ENCODE measurements around the gene HCAR1. TPM values are rescaled to one million over a fixed set of nuclear protein-coding genes. Genes with fewer than 3 reads are reported as not detected.
"Not testable (repeated sequence)": the region's sequence is repeated elsewhere in the genome, so short reads cannot be mapped to it uniquely, and the experiment has no call there.

The HCAR1 gene
- total and polyA plus RNA-seq, 4 donors, result 0.13 to 0.33 TPM; not detected in 2

- H3K27me3 ChIP-seq (ENCODE audit: control insufficient read depth in 1 of 2, insufficient read depth in 2 of 2, low read length in 1 of 2); H3K4me1 ChIP-seq (ENCODE audit: control insufficient read depth in 1 of 2, insufficient read depth in 2 of 2, low read length in 2 of 2); H3K9me3 ChIP-seq (ENCODE audit: control insufficient read depth, low read length); H3K4me3 ChIP-seq (ENCODE audit: low read length in 2 of 2); intact Hi-C loops (cut with DNase I); ATAC-seq (ENCODE audit: low FRiP score); DNase-seq; H3K36me3 ChIP-seq (ENCODE audit: control insufficient read depth in 1 of 2, insufficient read depth in 2 of 2, low read length in 1 of 2); H3K27ac ChIP-seq (ENCODE audit: low read depth in 1 of 2, low read length in 2 of 2): not testable (repeated sequence)
- WGBS, 2 donors, result 70 to 79% methylated on average over 2 of the region's 2 CpGs
Observed at GRCh38 chr12:122710341-122710740, 20.3 kb downstream of the HCAR1 start.

GRCh38 chr12:122709287-122709686, 21.4 kb downstream of the HCAR1 start:
- H3K9me3 ChIP-seq (ENCODE audit: control insufficient read depth, low read length); H3K4me1 ChIP-seq (ENCODE audit: control insufficient read depth in 1 of 2, insufficient read depth in 2 of 2, low read length in 2 of 2); ATAC-seq (ENCODE audit: low FRiP score); H3K27ac ChIP-seq (ENCODE audit: low read depth in 1 of 2, low read length in 2 of 2); H3K4me3 ChIP-seq (ENCODE audit: low read length in 2 of 2); H3K27me3 ChIP-seq (ENCODE audit: control insufficient read depth in 1 of 2, insufficient read depth in 2 of 2, low read length in 1 of 2); H3K36me3 ChIP-seq (ENCODE audit: control insufficient read depth in 1 of 2, insufficient read depth in 2 of 2, low read length in 1 of 2); DNase-seq; intact Hi-C loops (cut with DNase I): not testable (repeated sequence)
- WGBS, 2 donors, result no CpG with 5 or more reads among the region's 3 CpGs

GRCh38 chr12:122703841-122704240, 26.8 kb downstream of the HCAR1 start:
- DNase-seq; ATAC-seq (ENCODE audit: low FRiP score); intact Hi-C loops (cut with DNase I); H3K4me3 ChIP-seq (ENCODE audit: low read length in 2 of 2); H3K27me3 ChIP-seq (ENCODE audit: control insufficient read depth in 1 of 2, insufficient read depth in 2 of 2, low read length in 1 of 2); H3K36me3 ChIP-seq (ENCODE audit: control insufficient read depth in 1 of 2, insufficient read depth in 2 of 2, low read length in 1 of 2); H3K27ac ChIP-seq (ENCODE audit: low read depth in 1 of 2, low read length in 2 of 2); H3K4me1 ChIP-seq (ENCODE audit: control insufficient read depth in 1 of 2, insufficient read depth in 2 of 2, low read length in 2 of 2); H3K9me3 ChIP-seq (ENCODE audit: control insufficient read depth, low read length): not testable (repeated sequence)
- 43 to 50% methylated on average over 3 of the region's 3 CpGs for WGBS, 2 donors

- intact Hi-C loops (cut with DNase I); H3K4me1 ChIP-seq (ENCODE audit: control insufficient read depth in 1 of 2, insufficient read depth in 2 of 2, low read length in 2 of 2); H3K27ac ChIP-seq (ENCODE audit: low read depth in 1 of 2, low read length in 2 of 2); H3K9me3 ChIP-seq (ENCODE audit: control insufficient read depth, low read length); H3K36me3 ChIP-seq (ENCODE audit: control insufficient read depth in 1 of 2, insufficient read depth in 2 of 2, low read length in 1 of 2); DNase-seq; H3K27me3 ChIP-seq (ENCODE audit: control insufficient read depth in 1 of 2, insufficient read depth in 2 of 2, low read length in 1 of 2); H3K4me3 ChIP-seq (ENCODE audit: low read length in 2 of 2); ATAC-seq (ENCODE audit: low FRiP score): not testable (repeated sequence)
- 87 to 90% methylated on average over 22 of the region's 22 CpGs for WGBS, 2 donors
Observed at GRCh38 chr12:122702890-122703611, 27.6 kb downstream of the HCAR1 start, which contains the start of gene HCAR2. Gene HCAR2 (minus strand): TSS chr12:122703357. CDS start chr12:122703283, 74 bp downstream.

- DNase-seq; H3K4me1 ChIP-seq (ENCODE audit: control insufficient read depth in 1 of 2, insufficient read depth in 2 of 2, low read length in 2 of 2); H3K4me3 ChIP-seq (ENCODE audit: low read length in 2 of 2); ATAC-seq (ENCODE audit: low FRiP score); H3K27ac ChIP-seq (ENCODE audit: low read depth in 1 of 2, low read length in 2 of 2); H3K27me3 ChIP-seq (ENCODE audit: control insufficient read depth in 1 of 2, insufficient read depth in 2 of 2, low read length in 1 of 2); H3K36me3 ChIP-seq (ENCODE audit: control insufficient read depth in 1 of 2, insufficient read depth in 2 of 2, low read length in 1 of 2); intact Hi-C loops (cut with DNase I); H3K9me3 ChIP-seq (ENCODE audit: control insufficient read depth, low read length): not testable (repeated sequence)
- 11 to 15% methylated on average over 3 to 4 of the region's 4 CpGs for WGBS, 2 donors
Observed at GRCh38 chr12:122701481-122701880, 29.2 kb downstream of the HCAR1 start.

GRCh38 chr12:122700038-122700710, 30.5 kb downstream of the HCAR1 start:
- H3K27me3 ChIP-seq (ENCODE audit: control insufficient read depth in 1 of 2, insufficient read depth in 2 of 2, low read length in 1 of 2); H3K27ac ChIP-seq (ENCODE audit: low read depth in 1 of 2, low read length in 2 of 2); H3K9me3 ChIP-seq (ENCODE audit: control insufficient read depth, low read length); DNase-seq; intact Hi-C loops (cut with DNase I); H3K4me3 ChIP-seq (ENCODE audit: low read length in 2 of 2); ATAC-seq (ENCODE audit: low FRiP score); H3K36me3 ChIP-seq (ENCODE audit: control insufficient read depth in 1 of 2, insufficient read depth in 2 of 2, low read length in 1 of 2); H3K4me1 ChIP-seq (ENCODE audit: control insufficient read depth in 1 of 2, insufficient read depth in 2 of 2, low read length in 2 of 2): not testable (repeated sequence)
- 66 to 73% methylated on average over 2 of the region's 9 CpGs for WGBS, 2 donors

GRCh38 chr12:122696922-122697321, 33.7 kb downstream of the HCAR1 start:
- ATAC-seq (ENCODE audit: low FRiP score); H3K4me3 ChIP-seq (ENCODE audit: low read length in 2 of 2); DNase-seq; intact Hi-C loops (cut with DNase I); H3K4me1 ChIP-seq (ENCODE audit: control insufficient read depth in 1 of 2, insufficient read depth in 2 of 2, low read length in 2 of 2); H3K36me3 ChIP-seq (ENCODE audit: control insufficient read depth in 1 of 2, insufficient read depth in 2 of 2, low read length in 1 of 2); H3K27ac ChIP-seq (ENCODE audit: low read depth in 1 of 2, low read length in 2 of 2); H3K27me3 ChIP-seq (ENCODE audit: control insufficient read depth in 1 of 2, insufficient read depth in 2 of 2, low read length in 1 of 2); H3K9me3 ChIP-seq (ENCODE audit: control insufficient read depth, low read length): not testable (repeated sequence)
- WGBS, 2 donors, result 79 to 84% methylated on average over 2 of the region's 2 CpGs

- intact Hi-C loops (cut with DNase I), result no loop called here
- ATAC-seq (ENCODE audit: low FRiP score), result no peak
Observed at GRCh38 chr12:122691566-122691965, 39.1 kb downstream of the HCAR1 start.

GRCh38 chr12:122688291-122688690, 42.4 kb downstream of the HCAR1 start:
- Histone ChIP-seq H3K27me3 (ENCODE audit: control insufficient read depth in 1 of 2, insufficient read depth in 2 of 2, low read length in 1 of 2) (no peaks in the 10 kb centered on the region), H3K4me3 (ENCODE audit: low read length in 2 of 2) (no peak overlapping the region), H3K4me1 (ENCODE audit: control insufficient read depth in 1 of 2, insufficient read depth in 2 of 2, low read length in 2 of 2) (no peaks in the 10 kb centered on the region), H3K27ac (ENCODE audit: low read depth in 1 of 2, low read length in 2 of 2) (no peak overlapping the region), H3K9me3 (ENCODE audit: control insufficient read depth, low read length) (no peaks in the 10 kb centered on the region), H3K36me3 (ENCODE audit: control insufficient read depth in 1 of 2, insufficient read depth in 2 of 2, low read length in 1 of 2) (no peaks in the 10 kb centered on the region)
- no peak for DNase-seq
- 92 to 94% methylated on average over 3 of the region's 3 CpGs for WGBS, 2 donors
- intact Hi-C loops (cut with DNase I), result no loop called here
- ATAC-seq (ENCODE audit: low FRiP score), result no peak

More at GRCh38 chr12:122691566-122691965, 39.1 kb downstream of the HCAR1 start:
- Histone ChIP-seq H3K27ac (ENCODE audit: low read depth in 1 of 2, low read length in 2 of 2) (no peak overlapping the region), H3K27me3 (ENCODE audit: control insufficient read depth in 1 of 2, insufficient read depth in 2 of 2, low read length in 1 of 2) (no peaks in the 10 kb centered on the region), H3K9me3 (ENCODE audit: control insufficient read depth, low read length) (no peaks in the 10 kb centered on the region), H3K4me1 (ENCODE audit: control insufficient read depth in 1 of 2, insufficient read depth in 2 of 2, low read length in 2 of 2) (no peaks in the 10 kb centered on the region), H3K36me3 (ENCODE audit: control insufficient read depth in 1 of 2, insufficient read depth in 2 of 2, low read length in 1 of 2) (no peaks in the 10 kb centered on the region), H3K4me3 (ENCODE audit: low read length in 2 of 2) (no peak overlapping the region)
- no peak for DNase-seq
- WGBS, 2 donors, result 84 to 96% methylated on average over 3 of the region's 3 CpGs

Data from aorta (tissue), 5 donors.